ENCODE data around the gene PODXL.

The PODXL gene

DNA sequence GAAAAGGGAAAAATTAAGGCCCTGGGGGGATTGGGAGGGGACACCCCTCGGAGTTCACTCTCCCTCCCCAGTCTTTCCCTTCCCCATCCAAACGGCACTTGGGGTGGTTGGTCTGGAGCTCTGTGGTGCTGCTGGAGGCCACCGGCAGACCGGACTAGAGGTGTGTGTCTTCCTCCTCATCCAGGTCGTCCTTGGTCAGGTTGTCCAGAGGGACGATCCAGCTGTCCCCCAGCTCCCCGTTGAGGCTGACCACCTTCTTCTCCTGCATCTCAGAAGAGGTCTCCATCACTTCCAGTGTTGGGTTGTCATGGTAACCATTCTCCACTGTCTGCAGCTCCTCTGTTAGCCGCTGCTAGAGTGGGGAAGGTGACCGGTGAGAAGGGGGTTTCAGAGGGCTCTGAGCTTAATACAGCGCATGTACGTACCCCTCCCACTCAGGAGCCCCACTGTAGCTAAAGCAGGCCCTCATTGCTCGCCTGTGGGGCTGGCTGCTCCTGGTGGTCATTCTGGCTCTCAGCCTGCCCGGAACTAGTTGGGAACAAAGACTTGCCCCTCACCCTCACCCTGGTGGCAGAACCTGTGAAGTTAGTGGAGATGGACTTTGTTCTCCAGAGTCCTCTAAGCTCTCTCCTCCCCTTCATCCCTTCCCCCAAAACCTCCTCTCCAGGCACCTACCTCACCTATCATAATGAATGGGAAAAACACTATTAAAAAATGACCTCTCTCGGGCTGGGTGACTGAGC, 52.1 kb downstream of the PODXL start:
- peaks cover 4% of the 10 kb centered on the region for H3K27me3 ChIP-seq (ENCODE audit: insufficient read depth, poor library complexity, severe bottlenecking)
- H3K4me3 ChIP-seq (replicated peaks; ENCODE audit: insufficient read depth, low read length), result no peak overlapping the region
- H3K27ac ChIP-seq (replicated peaks), result no peak overlapping the region
- no peak for DNase-seq (ENCODE audit: low read depth in 1 of 2, low spot score in 1 of 2)
- no peak for TF ChIP-seq GABPA (IDR thresholded peaks at IDR 0.05; ENCODE audit: low read depth)
- no peak for TF ChIP-seq CTCF (IDR thresholded peaks at IDR 0.05; ENCODE audit: insufficient read depth, low read length)
- TF ChIP-seq REST (IDR thresholded peaks at IDR 0.05; ENCODE audit: insufficient replicate concordance, low read depth), result no peak
- no peak for TF ChIP-seq SPI1 (IDR thresholded peaks at IDR 0.05; ENCODE audit: borderline replicate concordance, low read depth)
- TF ChIP-seq POLR2AphosphoS5 (IDR thresholded peaks at IDR 0.05; ENCODE audit: low read depth), result no peak

DNA sequence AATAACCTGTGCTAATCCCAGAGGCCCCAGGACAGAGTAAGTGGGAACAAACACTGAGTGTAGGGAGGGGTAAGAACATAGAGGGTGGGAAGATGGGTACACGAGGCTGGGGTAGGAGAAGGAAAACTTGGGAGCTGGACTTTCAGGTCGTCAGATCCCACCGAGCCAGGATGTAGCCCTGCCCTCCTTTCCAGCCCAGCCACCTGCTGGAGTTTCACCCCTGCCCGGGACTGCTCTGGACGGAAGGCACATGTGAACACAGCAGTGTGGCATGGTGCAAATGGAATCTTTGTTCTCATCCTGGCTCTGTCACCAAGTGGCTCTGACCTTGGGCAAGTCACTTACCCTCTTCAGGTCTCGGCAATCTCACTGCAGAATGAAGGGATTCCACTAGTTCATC, 52.8 kb downstream of the PODXL start:
- DNase-seq (ENCODE audit: low read depth in 1 of 2, low spot score in 1 of 2), result no peak
- H3K27ac ChIP-seq (replicated peaks), result no peak overlapping the region
- peaks cover 4% of the 10 kb centered on the region for H3K27me3 ChIP-seq (ENCODE audit: insufficient read depth, poor library complexity, severe bottlenecking)
- no peak overlapping the region for H3K4me3 ChIP-seq (replicated peaks; ENCODE audit: insufficient read depth, low read length)
- TF ChIP-seq POLR2AphosphoS5 (IDR thresholded peaks at IDR 0.05; ENCODE audit: low read depth), result no peak
- no peak for TF ChIP-seq GABPA (IDR thresholded peaks at IDR 0.05; ENCODE audit: low read depth)
- TF ChIP-seq REST (IDR thresholded peaks at IDR 0.05; ENCODE audit: insufficient replicate concordance, low read depth), result no peak
- TF ChIP-seq CTCF (IDR thresholded peaks at IDR 0.05; ENCODE audit: insufficient read depth, low read length), result no peak

GRCh38 chr7:131502810-131503508, 53.5 kb downstream of the PODXL start:
- no peak for TF ChIP-seq CTCF (IDR thresholded peaks at IDR 0.05; ENCODE audit: insufficient read depth, low read length)
- H3K27me3 ChIP-seq (ENCODE audit: insufficient read depth, poor library complexity, severe bottlenecking), result peaks cover 4% of the 10 kb centered on the region
- no peak overlapping the region for H3K27ac ChIP-seq (replicated peaks)
- DNase-seq (ENCODE audit: low read depth in 1 of 2, low spot score in 1 of 2), result no peak
- H3K4me3 ChIP-seq (replicated peaks; ENCODE audit: insufficient read depth, low read length), result no peak overlapping the region
